Measurements from ENCODE around the gene MOK. TPM values are rescaled to one million over a fixed set of nuclear protein-coding genes. Genes with fewer than 3 reads are reported as not detected.

MOK gene
- total RNA-seq, 4 donors from 2014 or later = 38.6 to 57.7 (median 45.2) TPM

GRCh38 chr14:102348376-102348775 is 43.4 kb upstream of the MOK start:
- Histone ChIP-seq H3K27me3 (no peaks in the 10 kb centered on the region), H3K36me3 (peaks cover 35 to 58% of the 10 kb centered on the region in 2 donors), H3K4me3 (replicated peaks in 1 of 3) (no peak overlapping the region), H3K4me1 (no peaks in the 10 kb centered on the region), H3K27ac (no peak overlapping the region), H3K9me3 (no peaks in the 10 kb centered on the region)
- TF ChIP-seq POLR2A (IDR thresholded peaks at IDR 0.05) = no peak
- TF ChIP-seq, protein P1, sequence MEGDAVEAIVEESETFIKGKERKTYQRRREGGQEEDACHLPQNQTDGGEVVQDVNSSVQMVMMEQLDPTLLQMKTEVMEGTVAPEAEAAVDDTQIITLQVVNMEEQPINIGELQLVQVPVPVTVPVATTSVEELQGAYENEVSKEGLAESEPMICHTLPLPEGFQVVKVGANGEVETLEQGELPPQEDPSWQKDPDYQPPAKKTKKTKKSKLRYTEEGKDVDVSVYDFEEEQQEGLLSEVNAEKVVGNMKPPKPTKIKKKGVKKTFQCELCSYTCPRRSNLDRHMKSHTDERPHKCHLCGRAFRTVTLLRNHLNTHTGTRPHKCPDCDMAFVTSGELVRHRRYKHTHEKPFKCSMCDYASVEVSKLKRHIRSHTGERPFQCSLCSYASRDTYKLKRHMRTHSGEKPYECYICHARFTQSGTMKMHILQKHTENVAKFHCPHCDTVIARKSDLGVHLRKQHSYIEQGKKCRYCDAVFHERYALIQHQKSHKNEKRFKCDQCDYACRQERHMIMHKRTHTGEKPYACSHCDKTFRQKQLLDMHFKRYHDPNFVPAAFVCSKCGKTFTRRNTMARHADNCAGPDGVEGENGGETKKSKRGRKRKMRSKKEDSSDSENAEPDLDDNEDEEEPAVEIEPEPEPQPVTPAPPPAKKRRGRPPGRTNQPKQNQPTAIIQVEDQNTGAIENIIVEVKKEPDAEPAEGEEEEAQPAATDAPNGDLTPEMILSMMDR (IDR thresholded peaks at IDR 0.05) = no peak
- intact Hi-C loops (cut with DNase I) = no loop called here
- no peak for DNase-seq
- 88 to 95% methylated on average over 10 to 15 of the region's 16 CpGs for WGBS, 2 donors

DNA sequence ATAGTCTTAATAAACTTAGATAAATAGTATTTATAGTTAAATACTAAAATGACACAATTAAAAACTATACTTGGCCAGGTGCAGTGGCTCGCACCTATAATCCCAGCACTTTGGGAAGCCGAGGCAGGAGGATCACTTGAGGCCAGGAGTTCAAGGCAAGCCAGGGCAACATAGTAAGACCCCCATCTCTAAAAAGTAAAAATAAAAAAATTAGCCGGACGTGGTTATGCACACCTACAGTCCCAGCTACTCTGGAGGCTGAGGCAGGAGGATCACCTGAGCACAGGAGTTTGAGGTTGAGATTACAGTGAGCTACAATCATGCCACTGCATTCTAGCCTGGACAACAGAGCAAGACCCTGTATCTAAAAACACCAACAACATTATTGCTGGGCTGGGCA is 41.7 kb upstream of the MOK start:
- intact Hi-C loops (cut with DNase I) = no loop called here
- no peak for DNase-seq
- 97 to 100% methylated on average over 4 of the region's 4 CpGs for WGBS, 2 donors
- H3K36me3 ChIP-seq = peaks cover 35 to 59% of the 10 kb centered on the region in 2 donors
- H3K27ac ChIP-seq = no peak overlapping the region
- H3K4me1 ChIP-seq = no peaks in the 10 kb centered on the region
- TF ChIP-seq, protein P1 (IDR thresholded peaks at IDR 0.05) = no peak
- TF ChIP-seq POLR2A (IDR thresholded peaks at IDR 0.05) = no peak
- no peaks in the 10 kb centered on the region for H3K27me3 ChIP-seq
- H3K4me3 ChIP-seq (replicated peaks in 1 of 3) = no peak overlapping the region
- no peaks in the 10 kb centered on the region for H3K9me3 ChIP-seq

- TF ChIP-seq, protein P1 (IDR thresholded peaks at IDR 0.05) = no peak
- TF ChIP-seq POLR2A (IDR thresholded peaks at IDR 0.05) = no peak
- no peaks in the 10 kb centered on the region for H3K9me3 ChIP-seq
- intact Hi-C loops (cut with DNase I) = no loop called here
- H3K36me3 ChIP-seq = peaks cover 36 to 63% of the 10 kb centered on the region in 2 donors
- no peaks in the 10 kb centered on the region for H3K4me1 ChIP-seq
- no peak overlapping the region for H3K4me3 ChIP-seq (replicated peaks in 1 of 3)
- no peak for DNase-seq
- 79 to 89% methylated on average over 3 of the region's 3 CpGs for WGBS, 2 donors
- no peak overlapping the region for H3K27ac ChIP-seq
- H3K27me3 ChIP-seq = no peaks in the 10 kb centered on the region
These were observed 40.3 kb upstream of the MOK start for GRCh38 chr14:102345232-102345631.

DNA sequence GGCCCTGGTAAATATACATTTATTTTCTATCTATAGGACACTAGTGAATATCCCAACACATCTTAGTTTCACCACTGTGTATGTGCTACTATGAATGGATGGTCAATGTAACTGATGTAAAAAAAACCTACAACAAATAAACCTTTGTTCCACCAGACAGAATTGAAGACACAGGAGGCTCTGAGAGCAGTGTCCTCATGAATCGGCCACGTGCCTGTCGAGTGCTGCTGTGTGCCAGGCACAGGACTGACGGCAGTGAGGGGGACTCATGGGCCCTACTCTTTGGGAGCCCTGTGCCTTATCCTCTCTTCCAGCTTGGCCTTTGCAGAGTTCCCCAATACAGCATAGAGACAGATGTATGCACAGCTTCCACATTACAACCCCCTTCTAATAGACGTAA is 39.5 kb upstream of the MOK start:
- H3K27me3 ChIP-seq = no peaks in the 10 kb centered on the region
- H3K9me3 ChIP-seq = no peaks in the 10 kb centered on the region
- H3K27ac ChIP-seq = no peak overlapping the region
- H3K4me1 ChIP-seq = no peaks in the 10 kb centered on the region
- DNase-seq = no peak
- no peak overlapping the region for H3K4me3 ChIP-seq (replicated peaks in 1 of 3)
- 93 to 97% methylated on average over 5 of the region's 5 CpGs for WGBS, 2 donors
- intact Hi-C loops (cut with DNase I) = no loop called here
- no peak for TF ChIP-seq POLR2A (IDR thresholded peaks at IDR 0.05)
- TF ChIP-seq, protein P1 (IDR thresholded peaks at IDR 0.05) = no peak
- peaks cover 38 to 63% of the 10 kb centered on the region in 2 donors for H3K36me3 ChIP-seq

DNA sequence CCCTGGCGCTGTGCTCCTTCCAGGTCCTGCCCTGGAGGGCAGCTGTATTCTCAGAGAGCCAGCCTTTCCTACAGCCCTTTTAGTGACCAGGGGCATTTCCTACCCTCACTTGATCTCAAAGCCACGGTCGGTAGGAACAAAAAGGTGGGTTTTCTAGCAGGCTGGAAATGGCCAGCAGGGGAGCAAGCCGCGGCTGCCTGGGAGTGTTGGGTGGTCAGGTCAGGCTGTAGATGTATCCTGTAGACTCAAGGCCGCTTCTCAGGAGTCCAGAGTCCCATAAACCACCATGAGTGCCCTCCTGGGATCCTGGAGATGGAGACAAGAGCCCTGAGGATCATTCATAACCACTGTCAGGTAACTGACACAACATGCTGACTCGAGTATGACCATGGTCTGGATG is 39.1 kb upstream of the MOK start:
- TF ChIP-seq, protein P1 (IDR thresholded peaks at IDR 0.05) = no peak
- TF ChIP-seq POLR2A (IDR thresholded peaks at IDR 0.05) = no peak
- WGBS, 2 donors = 91 to 96% methylated on average over 6 to 7 of the region's 7 CpGs
- DNase-seq = no peak
- no peaks in the 10 kb centered on the region for H3K27me3 ChIP-seq
- H3K4me3 ChIP-seq (replicated peaks in 1 of 3) = no peak overlapping the region
- intact Hi-C loops (cut with DNase I) = no loop called here
- no peaks in the 10 kb centered on the region for H3K9me3 ChIP-seq
- no peak overlapping the region for H3K27ac ChIP-seq
- H3K36me3 ChIP-seq = peaks cover 42 to 66% of the 10 kb centered on the region in 2 donors
- no peaks in the 10 kb centered on the region for H3K4me1 ChIP-seq
